NCI-H2081 treated with DMSO at 0.1 percent for 48 hours (cell line): ENCODE measurements around the gene ZFHX3.

Source experiments
- DNase-seq: peaks from one replicate; lab custom pipeline; 2025; lab: John Stamatoyannopoulos, UW

Gene ZFHX3

GRCh38 chr16:72794319-72794718 lies 253.6 kb downstream of the ZFHX3 start:
- DNase-seq: no peak

GRCh38 chr16:72793716-72794115 lies 254.2 kb downstream of the ZFHX3 start:
- DNase-seq: no peak

- DNase-seq: no peak
Observed at GRCh38 chr16:72793017-72793416, 254.9 kb downstream of the ZFHX3 start.

- no peak for DNase-seq
Observed at GRCh38 chr16:72791786-72792185, 256.1 kb downstream of the ZFHX3 start.

GRCh38 chr16:72789921-72790320 lies 258.0 kb downstream of the ZFHX3 start:
- no peak for DNase-seq

- DNase-seq: no peak
Observed at GRCh38 chr16:72789465-72789864, 258.5 kb downstream of the ZFHX3 start.

GRCh38 chr16:72788269-72788809 lies 259.6 kb downstream of the ZFHX3 start:
- DNase-seq: no peak

- DNase-seq: no peak
Observed at GRCh38 chr16:72787514-72788268, 260.2 kb downstream of the ZFHX3 start.

- DNase-seq: no peak
Observed at GRCh38 chr16:72787130-72787513, 260.8 kb downstream of the ZFHX3 start.

GRCh38 chr16:72786606-72787005 lies 261.3 kb downstream of the ZFHX3 start:
- DNase-seq: no peak

GRCh38 chr16:72785886-72786285 lies 262.0 kb downstream of the ZFHX3 start:
- no peak for DNase-seq

- DNase-seq: no peak
Observed at GRCh38 chr16:72785171-72785570, 262.8 kb downstream of the ZFHX3 start.

GRCh38 chr16:72783716-72784318 lies 264.1 kb downstream of the ZFHX3 start:
- DNase-seq: no peak

- no peak for DNase-seq
Observed at GRCh38 chr16:72769876-72770275, 278.1 kb downstream of the ZFHX3 start.

- no peak for DNase-seq
Observed at GRCh38 chr16:72768591-72768990, 279.3 kb downstream of the ZFHX3 start.

GRCh38 chr16:72766506-72766905 lies 281.4 kb downstream of the ZFHX3 start:
- no peak for DNase-seq

- DNase-seq: no peak
Observed at GRCh38 chr16:72764015-72764654, 283.8 kb downstream of the ZFHX3 start.

- no peak for DNase-seq
Observed at GRCh38 chr16:72760581-72760980, 287.3 kb downstream of the ZFHX3 start.

- DNase-seq: no peak
Observed at GRCh38 chr16:72753881-72754280, 294.0 kb downstream of the ZFHX3 start.

- DNase-seq: no peak
Observed at GRCh38 chr16:72752004-72752695, 295.8 kb downstream of the ZFHX3 start.

- DNase-seq: no peak
Observed at GRCh38 chr16:72751076-72751475, 296.9 kb downstream of the ZFHX3 start.

GRCh38 chr16:72749091-72749490 lies 298.8 kb downstream of the ZFHX3 start:
- DNase-seq: no peak
